ENCODE data around the gene TMX4.

- TF ChIP-seq POLR2A (IDR thresholded peaks at IDR 0.05) (no peak), CTCF (IDR thresholded peaks at IDR 0.05) (no peak)
Observed at GRCh38 chr20:7939663-7940062, 79.9 kb downstream of the TMX4 start.

Measured in body of pancreas (tissue), 4 donors.